ENCODE measurements around the gene FRMD5.

DNA sequence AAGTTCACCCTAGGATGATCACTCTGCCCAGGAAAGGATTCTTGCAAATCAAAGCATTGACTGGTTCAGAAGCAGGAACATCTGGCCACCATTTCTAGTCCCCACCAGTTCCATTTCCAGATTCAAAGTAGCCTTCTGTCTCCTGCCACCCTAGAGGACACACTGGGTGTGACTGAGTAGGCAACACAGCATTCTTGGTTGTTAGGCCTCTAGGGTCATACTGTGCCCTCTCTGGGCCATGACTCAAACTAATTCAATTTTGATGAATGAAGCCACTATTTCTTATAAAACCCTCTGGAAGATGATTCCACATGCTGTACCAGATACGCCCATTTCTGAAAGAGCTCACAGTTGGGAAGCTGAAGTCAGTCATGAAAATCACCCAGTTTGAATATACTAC lies 298.5 kb downstream of the FRMD5 start:
- TF ChIP-seq, protein P1, sequence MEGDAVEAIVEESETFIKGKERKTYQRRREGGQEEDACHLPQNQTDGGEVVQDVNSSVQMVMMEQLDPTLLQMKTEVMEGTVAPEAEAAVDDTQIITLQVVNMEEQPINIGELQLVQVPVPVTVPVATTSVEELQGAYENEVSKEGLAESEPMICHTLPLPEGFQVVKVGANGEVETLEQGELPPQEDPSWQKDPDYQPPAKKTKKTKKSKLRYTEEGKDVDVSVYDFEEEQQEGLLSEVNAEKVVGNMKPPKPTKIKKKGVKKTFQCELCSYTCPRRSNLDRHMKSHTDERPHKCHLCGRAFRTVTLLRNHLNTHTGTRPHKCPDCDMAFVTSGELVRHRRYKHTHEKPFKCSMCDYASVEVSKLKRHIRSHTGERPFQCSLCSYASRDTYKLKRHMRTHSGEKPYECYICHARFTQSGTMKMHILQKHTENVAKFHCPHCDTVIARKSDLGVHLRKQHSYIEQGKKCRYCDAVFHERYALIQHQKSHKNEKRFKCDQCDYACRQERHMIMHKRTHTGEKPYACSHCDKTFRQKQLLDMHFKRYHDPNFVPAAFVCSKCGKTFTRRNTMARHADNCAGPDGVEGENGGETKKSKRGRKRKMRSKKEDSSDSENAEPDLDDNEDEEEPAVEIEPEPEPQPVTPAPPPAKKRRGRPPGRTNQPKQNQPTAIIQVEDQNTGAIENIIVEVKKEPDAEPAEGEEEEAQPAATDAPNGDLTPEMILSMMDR (IDR thresholded peaks at IDR 0.05; ENCODE audit: low read depth, low read length, poor library complexity, severe bottlenecking): no peak
- no peak for TF ChIP-seq EZH2phosphoT487 (IDR thresholded peaks at IDR 0.05; ENCODE audit: borderline replicate concordance, low read length)
